Upper lobe of left lung (tissue), 4 donors: ENCODE results near the gene NLRP4.

ENCODE experiments used
- POLR2A ChIP-seq, 4 donors: fragments of 450-650 bp; IDR thresholded peaks; one replicate each; pipeline ENCODE4 v1.5.1; 2016 to 2017; ENCODE audit warnings: antibody characterized with exemption in 4 of 4, mild to moderate bottlenecking in 2 of 4
- TF ChIP-seq, protein P1 (sequence below), 6 experiments: fragments of 450-650 bp in 4 of 6; fragments of 200-600 bp in 2 of 6; sonication (generic) in 2 of 6; IDR thresholded peaks; one replicate each; pipeline ENCODE4 v1.5.1; 2016 to 2019; ENCODE audit warnings: antibody characterized with exemption in 6 of 6

DNA sequence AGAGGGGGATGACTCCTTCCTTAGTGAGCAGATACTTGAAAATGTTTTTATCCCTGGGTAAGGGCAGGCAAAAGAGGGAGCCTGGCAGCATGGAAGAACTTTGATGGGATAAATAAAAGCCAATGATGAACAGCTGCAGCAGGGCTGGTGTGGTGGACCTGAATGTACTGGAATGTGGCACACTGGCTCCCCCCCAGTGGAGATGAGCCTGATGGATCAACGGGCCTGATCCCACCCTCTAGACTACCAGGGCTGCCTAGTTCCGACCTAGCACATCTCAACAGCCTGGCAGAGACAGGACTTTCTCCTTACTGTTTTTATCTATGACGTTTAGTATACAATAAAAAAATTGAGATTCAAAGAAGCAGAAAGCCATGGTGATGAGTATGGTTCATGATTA lies 25.0 kb upstream of the NLRP4 start:
- TF ChIP-seq, protein P1, sequence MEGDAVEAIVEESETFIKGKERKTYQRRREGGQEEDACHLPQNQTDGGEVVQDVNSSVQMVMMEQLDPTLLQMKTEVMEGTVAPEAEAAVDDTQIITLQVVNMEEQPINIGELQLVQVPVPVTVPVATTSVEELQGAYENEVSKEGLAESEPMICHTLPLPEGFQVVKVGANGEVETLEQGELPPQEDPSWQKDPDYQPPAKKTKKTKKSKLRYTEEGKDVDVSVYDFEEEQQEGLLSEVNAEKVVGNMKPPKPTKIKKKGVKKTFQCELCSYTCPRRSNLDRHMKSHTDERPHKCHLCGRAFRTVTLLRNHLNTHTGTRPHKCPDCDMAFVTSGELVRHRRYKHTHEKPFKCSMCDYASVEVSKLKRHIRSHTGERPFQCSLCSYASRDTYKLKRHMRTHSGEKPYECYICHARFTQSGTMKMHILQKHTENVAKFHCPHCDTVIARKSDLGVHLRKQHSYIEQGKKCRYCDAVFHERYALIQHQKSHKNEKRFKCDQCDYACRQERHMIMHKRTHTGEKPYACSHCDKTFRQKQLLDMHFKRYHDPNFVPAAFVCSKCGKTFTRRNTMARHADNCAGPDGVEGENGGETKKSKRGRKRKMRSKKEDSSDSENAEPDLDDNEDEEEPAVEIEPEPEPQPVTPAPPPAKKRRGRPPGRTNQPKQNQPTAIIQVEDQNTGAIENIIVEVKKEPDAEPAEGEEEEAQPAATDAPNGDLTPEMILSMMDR (IDR thresholded peaks at IDR 0.05), result no peak
- no peak for TF ChIP-seq POLR2A (IDR thresholded peaks at IDR 0.05)
